ENCODE measurements around the gene MYO16. TPM values are rescaled to one million over a fixed set of nuclear protein-coding genes. Genes with fewer than 3 reads are reported as not detected.

Gene MYO16
- polyA plus RNA-seq, 1 donor from 2014 or later, result 2.5 TPM

DNA sequence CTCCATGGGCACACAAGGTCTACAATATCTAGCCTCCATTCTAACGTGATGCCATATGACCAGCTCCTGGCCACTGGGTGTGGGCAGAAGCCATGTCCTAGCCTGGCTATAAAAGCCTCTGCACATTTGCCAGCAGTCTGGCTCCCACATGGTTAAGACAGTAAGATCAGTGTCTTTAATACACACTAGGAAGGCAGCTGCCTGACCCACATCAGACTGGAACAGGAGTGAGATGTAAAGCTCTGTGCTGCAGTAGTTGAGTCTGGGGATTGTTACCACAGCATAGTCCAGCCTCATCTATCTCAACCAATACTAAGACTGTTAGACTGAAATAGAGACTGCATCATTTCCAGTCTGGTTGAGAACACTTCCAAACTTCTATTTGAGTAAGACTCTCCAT is 623.9 kb downstream of the MYO16 start:
- Histone ChIP-seq H3K4me2 (ENCODE audit: low read length) (no peak overlapping the region), H4K20me1 (ENCODE audit: insufficient read depth) (no peaks in the 10 kb centered on the region), H3K36me3 (ENCODE audit: insufficient read depth, low read length) (no peaks in the 10 kb centered on the region), H3K9me2 (ENCODE audit: insufficient read depth, low read length) (no peaks in the 10 kb centered on the region), H3K79me2 (replicated peaks; ENCODE audit: insufficient read depth, low read length) (no peaks in the 10 kb centered on the region), H3K4me3 (ENCODE audit: low read length) (no peak overlapping the region), H3F3A (ENCODE audit: insufficient read depth, low read length, poor library complexity, severe bottlenecking) (no peaks in the 10 kb centered on the region), H3K9me3 (ENCODE audit: low read length) (no peaks in the 10 kb centered on the region), H3K27me3 (ENCODE audit: insufficient read depth, low read depth, low read length) (no peaks in the 10 kb centered on the region), H2AFZ (ENCODE audit: low read depth, low read length) (no peak overlapping the region), H3K9ac (ENCODE audit: low read length) (no peak overlapping the region), H3K27ac (ENCODE audit: low read length) (no peak overlapping the region)
- TF ChIP-seq EZH2 (IDR thresholded peaks at IDR 0.05; ENCODE audit: borderline replicate concordance, insufficient read depth, low read length, poor library complexity, severe bottlenecking) (no peak), POLR2AphosphoS5 (IDR thresholded peaks at IDR 0.05) (no peak), SMC3 (conservative IDR thresholded peaks at IDR 0.05; ENCODE audit: poor library complexity) (no peak), TAF1 (IDR thresholded peaks at IDR 0.05; ENCODE audit: low read depth) (no peak), RAD21 (conservative IDR thresholded peaks at IDR 0.05) (no peak)
- TF ChIP-seq, protein P1, sequence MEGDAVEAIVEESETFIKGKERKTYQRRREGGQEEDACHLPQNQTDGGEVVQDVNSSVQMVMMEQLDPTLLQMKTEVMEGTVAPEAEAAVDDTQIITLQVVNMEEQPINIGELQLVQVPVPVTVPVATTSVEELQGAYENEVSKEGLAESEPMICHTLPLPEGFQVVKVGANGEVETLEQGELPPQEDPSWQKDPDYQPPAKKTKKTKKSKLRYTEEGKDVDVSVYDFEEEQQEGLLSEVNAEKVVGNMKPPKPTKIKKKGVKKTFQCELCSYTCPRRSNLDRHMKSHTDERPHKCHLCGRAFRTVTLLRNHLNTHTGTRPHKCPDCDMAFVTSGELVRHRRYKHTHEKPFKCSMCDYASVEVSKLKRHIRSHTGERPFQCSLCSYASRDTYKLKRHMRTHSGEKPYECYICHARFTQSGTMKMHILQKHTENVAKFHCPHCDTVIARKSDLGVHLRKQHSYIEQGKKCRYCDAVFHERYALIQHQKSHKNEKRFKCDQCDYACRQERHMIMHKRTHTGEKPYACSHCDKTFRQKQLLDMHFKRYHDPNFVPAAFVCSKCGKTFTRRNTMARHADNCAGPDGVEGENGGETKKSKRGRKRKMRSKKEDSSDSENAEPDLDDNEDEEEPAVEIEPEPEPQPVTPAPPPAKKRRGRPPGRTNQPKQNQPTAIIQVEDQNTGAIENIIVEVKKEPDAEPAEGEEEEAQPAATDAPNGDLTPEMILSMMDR (IDR thresholded peaks at IDR 0.05; ENCODE audit: poor library complexity, severe bottlenecking), result no peak

DNA sequence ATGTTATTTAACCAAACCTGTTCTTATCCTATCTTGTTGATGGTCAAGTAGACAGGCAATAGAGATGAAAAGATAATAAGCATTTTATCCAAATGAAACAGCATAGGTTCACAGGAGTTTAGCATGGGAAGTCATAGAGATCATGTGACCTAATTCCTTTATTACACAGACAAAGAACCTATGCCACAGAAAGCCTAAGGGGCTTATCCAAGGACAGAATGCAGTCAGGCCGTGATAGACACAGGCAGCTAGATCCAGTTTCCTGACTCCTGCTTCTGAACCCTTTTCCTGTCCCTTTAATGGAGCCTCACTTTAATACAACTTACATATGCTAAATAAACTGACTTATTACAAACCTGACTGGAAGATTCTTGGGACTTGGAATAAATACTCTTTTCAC is 624.9 kb downstream of the MYO16 start:
- Histone ChIP-seq H4K20me1 (ENCODE audit: insufficient read depth) (no peaks in the 10 kb centered on the region), H3K4me3 (ENCODE audit: low read length) (no peak overlapping the region), H3K27me3 (ENCODE audit: insufficient read depth, low read depth, low read length) (no peaks in the 10 kb centered on the region), H3K79me2 (replicated peaks; ENCODE audit: insufficient read depth, low read length) (no peaks in the 10 kb centered on the region), H3F3A (ENCODE audit: insufficient read depth, low read length, poor library complexity, severe bottlenecking) (no peaks in the 10 kb centered on the region), H3K36me3 (ENCODE audit: insufficient read depth, low read length) (no peaks in the 10 kb centered on the region), H3K4me2 (ENCODE audit: low read length) (no peak overlapping the region), H2AFZ (ENCODE audit: low read depth, low read length) (no peak overlapping the region), H3K9me3 (ENCODE audit: low read length) (no peaks in the 10 kb centered on the region), H3K9me2 (ENCODE audit: insufficient read depth, low read length) (no peaks in the 10 kb centered on the region), H3K27ac (ENCODE audit: low read length) (no peak overlapping the region), H3K9ac (ENCODE audit: low read length) (no peak overlapping the region)
- TF ChIP-seq, protein P2, sequence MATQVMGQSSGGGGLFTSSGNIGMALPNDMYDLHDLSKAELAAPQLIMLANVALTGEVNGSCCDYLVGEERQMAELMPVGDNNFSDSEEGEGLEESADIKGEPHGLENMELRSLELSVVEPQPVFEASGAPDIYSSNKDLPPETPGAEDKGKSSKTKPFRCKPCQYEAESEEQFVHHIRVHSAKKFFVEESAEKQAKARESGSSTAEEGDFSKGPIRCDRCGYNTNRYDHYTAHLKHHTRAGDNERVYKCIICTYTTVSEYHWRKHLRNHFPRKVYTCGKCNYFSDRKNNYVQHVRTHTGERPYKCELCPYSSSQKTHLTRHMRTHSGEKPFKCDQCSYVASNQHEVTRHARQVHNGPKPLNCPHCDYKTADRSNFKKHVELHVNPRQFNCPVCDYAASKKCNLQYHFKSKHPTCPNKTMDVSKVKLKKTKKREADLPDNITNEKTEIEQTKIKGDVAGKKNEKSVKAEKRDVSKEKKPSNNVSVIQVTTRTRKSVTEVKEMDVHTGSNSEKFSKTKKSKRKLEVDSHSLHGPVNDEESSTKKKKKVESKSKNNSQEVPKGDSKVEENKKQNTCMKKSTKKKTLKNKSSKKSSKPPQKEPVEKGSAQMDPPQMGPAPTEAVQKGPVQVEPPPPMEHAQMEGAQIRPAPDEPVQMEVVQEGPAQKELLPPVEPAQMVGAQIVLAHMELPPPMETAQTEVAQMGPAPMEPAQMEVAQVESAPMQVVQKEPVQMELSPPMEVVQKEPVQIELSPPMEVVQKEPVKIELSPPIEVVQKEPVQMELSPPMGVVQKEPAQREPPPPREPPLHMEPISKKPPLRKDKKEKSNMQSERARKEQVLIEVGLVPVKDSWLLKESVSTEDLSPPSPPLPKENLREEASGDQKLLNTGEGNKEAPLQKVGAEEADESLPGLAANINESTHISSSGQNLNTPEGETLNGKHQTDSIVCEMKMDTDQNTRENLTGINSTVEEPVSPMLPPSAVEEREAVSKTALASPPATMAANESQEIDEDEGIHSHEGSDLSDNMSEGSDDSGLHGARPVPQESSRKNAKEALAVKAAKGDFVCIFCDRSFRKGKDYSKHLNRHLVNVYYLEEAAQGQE (IDR thresholded peaks at IDR 0.05; ENCODE audit: borderline replicate concordance), result no peak
- TF ChIP-seq RAD21 (conservative IDR thresholded peaks at IDR 0.05) (no peak), EP300 (conservative IDR thresholded peaks at IDR 0.05; ENCODE audit: poor library complexity, severe bottlenecking) (no peak), POLR2AphosphoS5 (IDR thresholded peaks at IDR 0.05) (no peak), MXI1 (conservative IDR thresholded peaks at IDR 0.05; ENCODE audit: poor library complexity, severe bottlenecking) (no peak), SMC3 (conservative IDR thresholded peaks at IDR 0.05; ENCODE audit: poor library complexity) (no peak), TAF1 (IDR thresholded peaks at IDR 0.05; ENCODE audit: low read depth) (no peak), EZH2 (IDR thresholded peaks at IDR 0.05; ENCODE audit: borderline replicate concordance, insufficient read depth, low read length, poor library complexity, severe bottlenecking) (no peak)
- TF ChIP-seq, protein P1 (IDR thresholded peaks at IDR 0.05; ENCODE audit: poor library complexity, severe bottlenecking), result no peak

All from neural cell (in vitro differentiated cells).